DMS153 treated with DMSO at 0.1 percent for 48 hours (cell line): ENCODE data around the gene NT5DC2.

Experiments used
- DNase-seq: peaks from one replicate; lab custom pipeline; 2025; ENCODE audit not compliant: unreplicated experiment; lab: John Stamatoyannopoulos, UW

Gene NT5DC2

GRCh38 chr3:52490035-52490938 is 43.4 kb downstream of the NT5DC2 start:
- no peak for DNase-seq

- DNase-seq, result no peak
Observed at GRCh38 chr3:52489453-52489852, 44.2 kb downstream of the NT5DC2 start.

- DNase-seq, result no peak
Observed at GRCh38 chr3:52488746-52489145, 44.9 kb downstream of the NT5DC2 start.

- no peak for DNase-seq
Observed at GRCh38 chr3:52487788-52488691, 45.6 kb downstream of the NT5DC2 start.

- no peak for DNase-seq
Observed at GRCh38 chr3:52487050-52487787, 46.4 kb downstream of the NT5DC2 start.

GRCh38 chr3:52484680-52485461 is 48.8 kb downstream of the NT5DC2 start:
- DNase-seq, result no peak

- DNase-seq, result no peak
Observed at GRCh38 chr3:52483577-52484381, 49.9 kb downstream of the NT5DC2 start.

GRCh38 chr3:52483081-52483480 is 50.6 kb downstream of the NT5DC2 start:
- no peak for DNase-seq

- DNase-seq, result no peak
Observed at GRCh38 chr3:52481819-52482521, 51.7 kb downstream of the NT5DC2 start.

- no peak for DNase-seq
Observed at GRCh38 chr3:52480768-52481715, 52.6 kb downstream of the NT5DC2 start.

GRCh38 chr3:52479877-52480575 is 53.6 kb downstream of the NT5DC2 start:
- no peak for DNase-seq

- no peak for DNase-seq
Observed at GRCh38 chr3:52479037-52479876, 54.4 kb downstream of the NT5DC2 start.

GRCh38 chr3:52477796-52478095 is 55.9 kb downstream of the NT5DC2 start:
- no peak for DNase-seq

GRCh38 chr3:52477076-52477795 is 56.4 kb downstream of the NT5DC2 start:
- DNase-seq, result no peak
